Heart left ventricle (tissue), 13 donors: Measurements from ENCODE around the gene FAM229A.

Experiments
- POLR2A ChIP-seq, 2 donors: fragments of 450-650 bp; IDR thresholded peaks; one replicate each; pipeline ENCODE4 v1.6.1; 2017; ENCODE audit warnings: antibody characterized with exemption in 2 of 2, mild to moderate bottlenecking in 2 of 2, moderate library complexity in 2 of 2
- TF ChIP-seq, protein P1 (sequence below), 12 donors: fragments of 200-600 bp; sonication (generic) in 4 of 12; IDR thresholded peaks; one replicate each; pipeline versions ENCODE4 v1.5.0 to v1.8.0; 2018 to 2022; ENCODE audit warnings: antibody characterized with exemption in 12 of 12, mild to moderate bottlenecking in 5 of 12
- donor health status: ischemic (EF 13 %, LVEDD 7.1; RV severe dilation, severe dysfunction).
- donor health status: DM: no; HTN: yes; CAD: no.
- donor health status: DM: no; HTN: no; CAD: no.
- donor health status: ischemic (EF 25% LVEDD 6.9; RV normal size, moderate dysfunction).
- donor health status: ischemic (EF 25% LVEDD 5.7; RV mildly dilated, moderate dysfunction).
- donor health status: ischemic (EF 35%, LVEDD 5.7; RV mildly dilated, moderate dysfunction).
- donor health status: nonischemic (EF 11% LVEDD 7.7; RV severe dilation, severe dysfunction).
- donor health status: DM: yes; HTN: yes; CAD: no.
- donor health status: PGD.
- donor health status: ischemic (EF 29% LVEDD 5.4; RV normal size, mild dysfunction).
- donor health status: nonischemic (EF 23%, LVEDD 6.1; RV moderate dilation, normal function).

DNA sequence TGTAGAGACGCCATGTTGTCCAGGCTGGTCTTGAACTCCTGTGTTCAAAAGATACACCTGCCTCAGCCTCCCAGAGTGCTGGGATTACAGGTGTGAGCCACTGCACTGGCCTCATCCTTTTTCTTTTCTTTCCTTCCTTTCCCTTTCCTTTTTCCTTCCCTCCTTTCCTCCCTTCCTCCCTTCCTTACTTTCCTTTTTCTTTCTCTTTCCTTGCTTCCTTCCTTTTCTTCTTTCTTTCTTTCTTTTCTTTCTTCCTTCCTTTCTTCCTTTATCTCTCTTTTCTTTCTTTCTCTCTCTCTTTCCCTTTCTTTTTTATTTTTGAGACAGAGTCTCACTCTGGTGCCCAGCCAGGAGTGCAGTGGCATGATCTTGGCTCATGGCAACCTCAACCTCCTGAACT is 5.8 kb downstream of the FAM229A start:
- TF ChIP-seq POLR2A (IDR thresholded peaks at IDR 0.05), result no peak
- TF ChIP-seq, protein P1, sequence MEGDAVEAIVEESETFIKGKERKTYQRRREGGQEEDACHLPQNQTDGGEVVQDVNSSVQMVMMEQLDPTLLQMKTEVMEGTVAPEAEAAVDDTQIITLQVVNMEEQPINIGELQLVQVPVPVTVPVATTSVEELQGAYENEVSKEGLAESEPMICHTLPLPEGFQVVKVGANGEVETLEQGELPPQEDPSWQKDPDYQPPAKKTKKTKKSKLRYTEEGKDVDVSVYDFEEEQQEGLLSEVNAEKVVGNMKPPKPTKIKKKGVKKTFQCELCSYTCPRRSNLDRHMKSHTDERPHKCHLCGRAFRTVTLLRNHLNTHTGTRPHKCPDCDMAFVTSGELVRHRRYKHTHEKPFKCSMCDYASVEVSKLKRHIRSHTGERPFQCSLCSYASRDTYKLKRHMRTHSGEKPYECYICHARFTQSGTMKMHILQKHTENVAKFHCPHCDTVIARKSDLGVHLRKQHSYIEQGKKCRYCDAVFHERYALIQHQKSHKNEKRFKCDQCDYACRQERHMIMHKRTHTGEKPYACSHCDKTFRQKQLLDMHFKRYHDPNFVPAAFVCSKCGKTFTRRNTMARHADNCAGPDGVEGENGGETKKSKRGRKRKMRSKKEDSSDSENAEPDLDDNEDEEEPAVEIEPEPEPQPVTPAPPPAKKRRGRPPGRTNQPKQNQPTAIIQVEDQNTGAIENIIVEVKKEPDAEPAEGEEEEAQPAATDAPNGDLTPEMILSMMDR (IDR thresholded peaks at IDR 0.05), result no peak
